Stimulated activated naive CD4-positive, alpha-beta T cell (primary cell): ENCODE results near the gene CLTCL1.
A peak's percentile ranks its signal among the peaks of the same experiment; 100 is the strongest.
"Not testable (repeated sequence)": the region's sequence is repeated elsewhere in the genome, so short reads cannot be mapped to it uniquely, and the experiment has no call there.

Experiments used
- DNase-seq, 6 experiments: peaks; one replicate each; lab custom pipeline; 2025; lab: John Stamatoyannopoulos, UW

Gene CLTCL1

DNA sequence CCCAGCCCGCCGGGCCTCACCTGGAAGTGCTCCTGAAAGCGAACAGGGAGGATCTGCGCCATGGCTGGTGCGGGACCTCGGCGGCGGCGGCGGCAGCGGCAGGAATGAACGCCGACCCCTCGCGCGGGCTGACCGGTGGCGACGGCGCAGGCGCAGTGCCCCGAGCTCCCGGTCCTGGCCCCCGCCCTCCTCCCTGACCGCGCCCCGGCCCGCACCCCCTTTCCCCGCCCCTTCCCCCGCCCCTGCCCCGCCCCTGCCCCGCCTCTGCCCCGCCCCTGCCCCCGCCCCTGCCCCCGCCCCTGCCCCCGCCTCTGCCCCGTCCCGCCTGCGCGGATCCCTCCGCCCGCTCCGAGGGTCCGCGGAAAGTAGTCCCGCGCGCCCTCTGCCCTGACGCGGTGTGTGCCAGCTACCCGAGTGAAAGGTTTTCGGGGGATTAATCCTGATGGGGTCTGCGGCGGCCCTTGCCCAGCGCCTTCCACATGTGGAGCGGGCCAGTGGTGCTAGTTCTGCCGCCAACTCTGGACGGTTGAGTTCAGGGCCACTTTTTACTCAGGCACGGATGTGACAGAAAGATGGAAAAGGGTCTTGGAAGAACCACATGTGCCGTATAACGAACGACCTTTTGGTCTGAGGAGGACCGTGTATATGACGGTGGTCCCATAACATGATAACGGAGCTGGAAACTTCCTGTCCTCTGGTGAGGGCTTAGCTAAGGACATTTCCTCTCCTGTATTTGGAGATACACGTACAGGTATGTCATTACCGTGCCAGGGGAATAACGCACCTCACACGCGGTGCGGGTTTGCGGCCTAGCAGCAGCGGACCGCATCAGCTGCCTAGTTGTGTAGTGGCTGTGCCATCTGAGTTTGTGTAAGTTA is at the start of gene CLTCL1:
TSS of gene CLTCL1 (minus strand) at position 140 of the 878 bp plus-strand sequence. CDS start at position 62, 78 bp downstream.
- peak; percentile 36 to 89 (median 71) for DNase-seq

DNA sequence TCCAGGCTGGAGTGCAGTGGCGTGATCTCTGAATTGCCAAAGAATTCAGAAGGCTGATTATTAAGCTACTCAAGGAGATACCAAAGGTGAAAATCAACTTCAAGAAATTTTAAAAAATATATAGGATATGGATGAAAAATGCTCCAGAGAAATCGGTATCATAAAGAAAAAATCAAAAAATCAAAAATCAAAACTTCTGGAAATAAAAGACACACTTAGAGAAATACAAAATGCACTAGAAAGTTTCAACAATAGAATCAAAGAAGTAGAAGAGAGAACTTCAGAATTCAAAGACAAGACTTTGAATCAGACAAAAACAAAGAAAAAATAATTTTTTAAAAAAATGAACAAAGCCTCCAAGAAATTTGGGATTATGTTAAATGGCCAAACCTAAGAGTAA is 45.6 kb upstream of the CLTCL1 start:
- DNase-seq, result no peak

DNA sequence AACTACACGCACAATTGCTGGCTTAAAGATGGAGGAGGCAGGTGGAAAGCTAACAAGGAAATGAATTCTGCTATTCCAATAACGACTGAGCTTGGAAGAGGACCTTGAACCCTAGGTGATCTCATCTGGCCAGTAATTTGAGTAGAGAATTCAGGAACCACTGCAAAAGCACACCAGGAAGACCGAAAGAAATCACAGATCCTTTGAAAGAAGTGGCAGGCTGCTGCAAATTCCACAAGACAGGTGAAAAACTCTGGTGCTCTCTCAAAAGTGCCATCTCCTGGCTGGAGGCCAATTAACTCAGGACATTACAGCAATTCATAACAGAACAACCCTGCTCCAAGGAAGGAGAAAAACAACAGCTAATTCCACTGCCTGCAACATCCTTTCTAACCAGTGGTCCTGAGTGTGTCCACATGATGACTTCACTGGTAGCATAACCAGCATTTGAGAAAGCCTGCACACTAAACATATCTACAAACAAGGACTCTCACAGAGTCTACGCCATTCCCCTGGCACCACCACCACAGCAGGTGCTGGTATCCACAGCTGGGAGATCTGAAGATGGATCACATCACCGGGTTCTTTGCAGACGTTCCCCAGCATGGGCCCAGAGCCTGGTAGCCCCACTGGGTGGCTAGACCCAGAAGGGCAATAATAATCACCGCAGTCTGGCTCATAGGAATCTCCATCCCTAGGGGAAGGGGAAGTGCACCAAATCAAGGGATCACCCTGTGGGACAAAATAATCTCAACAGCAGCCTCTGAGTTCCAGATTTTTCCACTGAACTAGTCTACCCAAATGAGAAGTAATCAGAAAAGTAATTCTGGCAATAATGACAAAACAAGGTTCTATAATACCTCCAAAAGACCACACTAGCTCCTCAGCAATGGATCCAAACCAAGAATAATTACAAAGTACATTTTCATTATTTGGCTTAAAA is 44.9 kb upstream of the CLTCL1 start:
- DNase-seq, result no peak

DNA sequence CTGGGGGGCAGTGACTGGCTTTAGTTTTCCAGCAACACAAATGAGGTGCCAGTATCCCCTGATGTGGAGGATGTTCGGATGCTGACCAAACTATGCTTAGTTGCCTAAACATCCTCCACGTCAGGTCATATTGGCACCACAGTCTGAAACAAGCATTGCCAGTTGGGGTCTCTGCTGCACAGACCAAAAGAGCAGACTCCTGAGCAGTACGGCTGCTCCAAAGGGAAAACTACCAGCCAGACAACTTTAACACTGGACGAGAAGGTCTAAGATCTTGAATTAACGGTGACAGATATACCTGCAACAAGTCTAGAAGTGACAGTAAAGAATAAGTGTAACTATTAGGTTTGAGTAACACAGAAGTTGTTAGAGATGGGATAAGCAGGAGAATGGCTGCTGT is 40.5 kb upstream of the CLTCL1 start:
- DNase-seq, result no peak

DNA sequence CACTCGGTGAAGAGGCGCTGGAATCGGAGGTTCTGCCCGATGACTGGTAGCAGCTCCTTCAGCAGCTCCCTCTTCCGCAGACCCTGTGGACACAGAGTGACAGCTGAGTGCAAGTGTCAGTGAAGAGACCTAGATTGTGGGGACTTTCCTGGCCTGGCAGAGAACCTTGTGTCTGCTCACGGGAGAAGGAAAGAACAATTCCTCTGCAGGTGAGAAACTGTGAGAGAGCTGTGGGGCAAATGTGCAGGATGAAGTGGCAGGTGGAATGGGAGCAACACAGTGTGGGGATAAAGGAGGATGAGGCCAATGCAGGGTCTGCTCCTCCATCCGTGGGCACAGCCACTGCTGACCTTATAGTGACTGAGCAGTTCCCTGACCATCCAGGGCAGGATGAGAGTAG is 40.0 kb upstream of the CLTCL1 start:
- no peak for DNase-seq

DNA sequence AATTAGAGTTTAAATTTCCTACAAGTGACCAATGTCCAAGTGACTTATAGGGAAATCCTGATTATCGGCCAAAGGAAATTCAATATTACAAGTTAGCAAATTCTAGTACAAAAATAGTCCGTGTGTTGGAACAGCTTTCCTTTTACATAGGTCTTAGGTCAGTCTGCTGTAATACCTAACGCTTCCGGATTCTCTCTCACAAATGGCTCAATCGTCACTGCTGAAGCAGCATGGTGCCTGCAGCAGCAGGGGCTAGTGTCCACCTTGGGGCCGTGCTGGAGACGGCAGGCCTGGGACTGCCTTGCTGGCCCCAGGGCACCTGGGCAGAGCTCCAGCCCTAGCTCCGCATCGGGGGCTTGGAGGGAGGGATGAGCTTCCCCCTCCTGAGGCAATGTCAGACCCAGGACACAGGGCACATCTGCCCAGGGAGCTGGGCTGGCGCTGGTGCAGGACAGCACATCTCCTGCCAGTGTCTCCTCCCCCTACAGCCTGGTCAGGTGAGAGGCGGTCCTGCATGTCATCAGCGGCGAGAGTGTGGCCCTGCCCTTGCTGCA is 39.4 kb upstream of the CLTCL1 start:
- DNase-seq, result no peak

DNA sequence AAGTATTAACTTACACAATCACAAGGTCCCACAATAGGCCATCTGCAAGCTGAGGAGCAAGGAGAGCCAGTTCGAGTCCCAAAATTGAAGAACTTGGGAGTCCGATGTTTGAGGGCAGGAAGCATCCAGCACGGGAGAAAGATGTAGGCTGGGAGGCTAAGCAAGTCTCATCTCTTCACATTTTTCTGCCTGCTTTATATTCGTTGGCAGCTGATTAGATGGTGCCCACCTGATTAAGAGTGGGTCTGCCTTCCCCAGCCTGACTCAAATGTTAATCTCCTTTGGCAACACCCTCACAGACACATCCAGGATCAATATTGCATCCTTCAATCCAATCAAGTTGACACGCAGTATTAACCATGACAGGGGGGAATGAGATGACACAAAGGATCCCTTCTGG is 38.7 kb upstream of the CLTCL1 start:
- not testable (repeated sequence) for DNase-seq

DNA sequence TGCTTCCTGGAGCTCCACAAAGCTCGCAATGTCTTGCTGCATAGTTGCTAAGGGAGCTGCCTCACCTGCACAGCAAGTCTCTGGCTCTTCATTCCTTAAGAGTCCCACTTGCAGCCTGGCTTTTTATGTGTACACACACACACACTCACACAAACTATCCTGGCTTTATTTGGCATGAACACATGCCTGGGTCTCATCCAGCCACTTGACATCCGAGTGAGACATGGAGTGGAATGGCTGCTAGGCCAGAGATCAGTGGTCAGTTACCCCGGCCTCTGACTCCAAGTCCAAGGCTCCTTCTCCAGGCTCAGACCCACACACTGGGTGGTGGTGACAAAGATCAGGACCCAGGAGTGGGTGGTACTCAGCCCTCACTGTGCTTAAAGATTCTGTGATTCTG is 37.9 kb upstream of the CLTCL1 start:
- DNase-seq, result no peak

DNA sequence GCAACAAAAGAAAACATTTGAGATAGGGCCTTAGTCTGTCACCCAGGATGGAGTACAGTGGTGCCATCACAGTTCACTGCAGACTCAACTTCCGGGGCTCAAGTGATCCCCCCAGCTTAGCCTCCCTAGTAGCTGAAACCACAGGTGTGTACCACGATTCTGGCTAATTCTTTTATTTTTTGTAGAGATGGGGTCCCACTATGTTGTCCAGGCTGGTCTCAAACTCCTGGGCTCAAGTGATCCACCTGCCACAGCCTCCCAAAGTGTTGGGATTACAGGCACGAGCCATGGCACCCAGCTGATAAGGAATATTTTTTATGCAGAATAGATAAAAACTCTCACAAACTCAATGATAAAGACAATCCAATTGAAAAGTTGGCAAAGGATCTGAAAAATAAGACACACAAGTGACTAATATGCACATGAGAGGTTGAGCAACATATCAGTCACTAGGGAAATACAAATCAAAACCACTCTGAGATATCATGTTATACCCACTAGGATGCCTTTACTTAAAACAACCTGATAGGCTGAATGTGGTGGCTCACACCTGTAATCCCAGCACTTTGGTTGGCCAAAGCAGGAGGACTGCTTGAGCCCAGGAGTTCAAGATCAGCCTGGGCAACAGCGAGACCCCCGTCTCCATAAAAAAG is 33.9 kb upstream of the CLTCL1 start:
- no peak for DNase-seq

DNA sequence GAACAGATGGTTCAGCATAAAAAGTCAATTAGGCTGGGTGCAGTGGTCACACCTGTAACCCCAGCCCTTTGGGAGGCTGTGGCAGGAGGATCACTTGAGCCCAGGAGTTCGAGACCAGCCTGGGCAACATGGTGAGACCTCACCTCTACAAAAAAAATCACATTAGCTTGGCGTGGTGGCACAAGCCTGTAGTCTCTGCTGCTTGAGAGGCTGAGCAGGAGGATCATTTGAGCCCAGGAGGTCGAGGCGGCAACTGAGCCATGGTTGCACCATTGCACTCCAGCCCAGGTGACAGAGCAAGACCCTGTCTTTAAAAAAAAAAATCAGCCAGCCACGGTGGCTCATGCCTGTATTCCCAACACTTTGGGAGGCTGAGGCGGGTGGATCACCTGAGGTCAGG is 31.9 kb upstream of the CLTCL1 start:
- DNase-seq, result not testable (repeated sequence)

DNA sequence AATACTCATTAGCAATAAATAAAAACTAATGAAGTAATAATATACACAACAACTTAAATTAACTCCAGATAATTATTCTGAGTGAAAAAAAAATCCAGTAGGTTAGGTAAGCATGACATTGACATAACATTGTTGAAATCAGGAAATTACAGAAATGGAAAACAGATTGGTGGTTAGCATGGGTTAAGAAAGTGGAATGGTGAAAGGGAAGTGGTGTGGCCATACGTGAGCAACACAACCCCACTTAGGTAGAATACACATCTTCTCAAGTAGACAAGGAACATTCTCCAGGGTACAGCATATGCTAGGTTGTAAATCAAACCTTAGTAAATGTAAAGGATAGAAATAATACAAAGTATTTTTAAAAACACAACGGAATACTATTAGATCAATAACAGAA is 30.2 kb upstream of the CLTCL1 start:
- DNase-seq, result no peak

DNA sequence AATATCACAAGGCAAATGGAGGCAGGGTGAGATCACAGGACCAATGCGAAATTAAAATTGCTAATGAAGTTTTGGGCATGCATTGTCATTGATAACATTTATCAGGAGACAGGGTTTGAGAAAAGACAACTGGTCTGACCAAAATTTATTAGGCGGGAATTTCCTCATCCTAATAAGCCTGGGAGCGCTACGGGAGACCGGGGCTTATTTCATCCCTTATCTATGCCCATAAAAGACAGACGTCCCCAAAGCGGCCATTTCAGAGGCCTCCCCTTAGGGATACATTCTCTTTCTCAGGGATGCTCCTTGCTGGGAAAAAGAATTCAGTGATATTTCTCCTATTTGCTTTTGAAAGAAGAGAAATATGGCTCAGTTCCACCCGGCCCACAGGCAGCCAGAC is 28.6 kb upstream of the CLTCL1 start:
- not testable (repeated sequence) for DNase-seq

DNA sequence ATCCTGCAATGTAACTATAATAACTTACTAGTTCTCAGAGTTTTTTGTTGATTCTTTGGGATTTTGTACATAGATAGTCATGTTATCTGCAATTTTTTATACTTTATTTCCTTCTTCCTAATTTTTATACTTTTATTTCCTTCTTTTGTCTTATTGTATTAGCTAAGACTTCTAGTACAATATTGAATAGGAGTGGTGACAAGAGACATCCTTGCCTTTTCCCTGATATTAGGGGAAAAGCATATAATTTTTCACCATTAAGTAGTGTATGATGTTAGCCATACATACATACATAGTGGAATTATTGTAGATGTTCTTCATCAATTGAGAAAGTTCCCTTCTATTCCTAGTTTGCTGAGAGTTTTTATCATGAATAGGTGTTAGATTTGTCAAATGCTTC is 27.8 kb upstream of the CLTCL1 start:
- no peak for DNase-seq

DNA sequence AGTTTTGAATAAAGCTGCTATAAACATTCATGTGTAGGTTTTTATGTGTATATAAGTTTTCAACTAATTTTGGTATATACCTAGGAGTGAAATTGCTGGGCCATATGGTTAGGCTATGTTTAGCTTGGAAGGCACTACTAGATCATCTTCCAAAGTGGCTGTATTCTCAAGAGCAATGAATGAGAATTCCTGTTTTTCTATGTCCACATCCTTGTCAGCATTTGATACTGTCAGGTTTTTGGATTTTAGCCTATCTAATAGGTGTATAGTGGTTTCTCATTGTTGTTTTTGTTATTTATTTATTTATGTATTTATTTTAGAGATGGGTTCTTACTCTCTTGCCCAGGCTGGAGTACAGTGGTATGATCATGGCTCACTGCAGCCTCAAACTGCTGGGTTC is 26.3 kb upstream of the CLTCL1 start:
- DNase-seq, result no peak

DNA sequence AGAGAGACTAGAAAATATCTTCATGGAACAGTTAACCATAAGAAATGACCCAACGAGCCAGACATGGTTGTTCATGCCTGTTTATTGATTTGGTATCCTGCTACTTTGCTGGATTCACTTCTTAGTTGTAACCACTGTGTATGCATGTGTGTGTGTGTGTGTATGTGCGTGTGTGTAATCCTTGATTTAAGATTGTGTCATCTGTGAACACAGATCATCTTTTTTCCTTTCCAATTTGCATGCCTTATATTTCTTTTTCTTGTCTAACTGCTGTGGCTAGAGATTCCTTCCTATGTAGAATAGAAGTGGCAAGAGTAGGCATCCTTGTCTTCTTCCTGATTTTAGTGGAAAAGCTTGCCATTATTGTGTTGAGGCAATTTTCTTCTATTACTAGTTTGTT is 16.4 kb upstream of the CLTCL1 start:
- no peak for DNase-seq

DNA sequence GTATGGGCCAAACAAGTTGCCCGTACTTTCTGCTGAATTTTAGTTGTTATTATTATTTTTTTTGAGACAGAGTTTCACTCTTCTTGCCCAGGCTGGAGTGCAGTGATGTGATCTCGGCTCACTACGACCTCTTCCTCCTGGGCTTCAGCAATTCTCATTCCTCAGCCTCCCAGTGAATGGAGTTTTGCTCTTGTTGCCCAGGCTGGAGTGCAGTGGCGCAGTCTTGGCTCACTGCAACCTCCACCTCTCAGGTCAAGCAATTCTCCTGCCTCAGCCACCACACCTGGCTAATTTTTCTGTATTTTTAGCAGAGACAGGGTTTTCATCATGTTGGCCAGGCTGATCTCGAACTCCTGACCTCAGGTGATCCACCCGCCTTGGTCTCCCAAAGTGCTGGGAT is 15.0 kb upstream of the CLTCL1 start:
- not testable (repeated sequence) for DNase-seq

DNA sequence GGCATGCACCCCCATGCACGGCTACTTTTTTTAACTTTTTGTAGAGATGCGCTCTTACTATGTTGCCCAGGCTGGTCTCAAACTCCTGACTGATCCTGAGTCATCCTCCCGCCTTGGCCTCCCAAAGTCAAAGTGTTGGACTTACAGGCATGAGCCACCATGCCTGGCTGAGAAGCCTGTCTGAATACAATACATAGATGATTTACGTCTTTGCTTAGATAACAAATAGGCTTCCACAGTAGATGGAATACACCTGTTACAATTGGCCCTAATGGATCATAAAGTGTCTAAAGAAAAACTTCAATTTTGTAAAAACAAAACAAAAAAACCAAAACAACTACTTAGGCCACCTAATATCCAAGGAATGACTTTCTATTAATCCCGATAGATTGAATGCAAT is 13.0 kb upstream of the CLTCL1 start:
- DNase-seq, result no peak

DNA sequence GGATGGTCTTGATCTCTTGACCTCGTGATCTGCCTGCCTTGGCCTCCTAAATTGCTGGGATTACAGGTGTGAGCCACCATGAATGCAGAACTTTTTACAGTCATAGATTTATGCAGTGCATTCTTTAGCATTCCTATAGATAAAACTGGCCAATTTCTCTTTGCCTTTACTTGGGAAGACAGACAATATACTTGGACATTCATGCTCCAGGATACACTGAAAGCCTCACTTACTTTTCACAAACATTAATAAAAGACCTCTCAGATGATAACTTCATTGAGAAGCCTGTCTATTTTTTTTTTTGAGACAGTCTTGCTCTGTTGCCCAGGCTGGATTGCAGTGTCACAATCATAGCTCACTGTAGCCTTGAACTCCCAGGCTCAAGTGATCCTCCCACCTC is 12.3 kb upstream of the CLTCL1 start:
- no peak for DNase-seq

DNA sequence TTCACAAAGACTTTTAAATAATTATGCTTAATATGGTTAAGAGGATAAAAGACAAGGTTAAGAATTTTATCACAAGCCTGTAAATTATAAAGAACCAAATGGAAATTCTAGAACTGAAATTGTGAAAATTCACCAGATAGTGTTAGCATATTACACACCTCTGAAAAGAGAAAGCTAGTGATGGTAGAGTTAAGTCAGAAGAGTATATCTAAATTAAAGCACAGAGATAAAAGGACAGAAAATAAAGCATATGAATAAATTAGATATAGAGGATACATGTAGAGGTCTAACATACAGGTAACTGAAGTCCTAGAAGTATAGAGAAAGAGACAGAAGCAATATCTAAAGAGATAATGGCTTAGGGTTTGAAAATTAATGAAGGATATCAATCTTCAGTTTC is 4.2 kb upstream of the CLTCL1 start:
- DNase-seq, result no peak

DNA sequence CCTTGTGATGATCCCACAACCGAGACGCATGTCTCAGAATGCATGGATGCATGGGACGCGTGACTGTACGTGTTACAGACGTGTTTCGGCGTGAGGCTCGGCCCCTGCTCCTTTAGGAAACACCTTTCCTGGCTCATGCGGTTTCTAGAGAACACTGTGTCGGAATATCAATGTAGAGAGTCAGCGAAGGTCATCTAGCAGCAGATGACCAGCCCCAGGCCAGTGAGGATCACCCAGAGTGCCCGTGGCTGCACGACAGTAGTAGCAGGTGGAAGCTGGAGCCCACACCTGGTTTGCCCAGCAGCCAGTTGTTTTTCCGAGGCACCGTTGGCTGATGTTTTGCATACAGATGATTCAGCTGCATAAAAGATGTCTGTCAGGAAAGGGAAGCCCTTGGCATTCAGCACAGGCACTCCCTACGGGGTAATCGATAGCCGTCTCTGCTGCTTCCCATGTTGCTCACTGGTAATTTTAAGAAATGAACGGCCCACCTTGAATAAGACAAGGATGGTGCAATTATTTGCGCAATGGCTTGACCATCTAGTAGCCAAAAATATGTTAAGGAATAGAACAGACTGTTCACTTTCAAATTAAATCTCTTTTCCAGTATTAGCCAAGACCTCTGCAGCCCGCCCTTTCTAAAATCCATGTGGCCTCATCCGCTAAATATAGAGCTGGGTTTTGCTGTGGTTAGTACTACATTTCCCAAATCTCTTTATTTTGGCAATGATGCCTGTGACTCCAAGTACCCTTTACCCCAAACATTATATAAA is 1.1 kb upstream of the CLTCL1 start:
- no peak for DNase-seq

DNA sequence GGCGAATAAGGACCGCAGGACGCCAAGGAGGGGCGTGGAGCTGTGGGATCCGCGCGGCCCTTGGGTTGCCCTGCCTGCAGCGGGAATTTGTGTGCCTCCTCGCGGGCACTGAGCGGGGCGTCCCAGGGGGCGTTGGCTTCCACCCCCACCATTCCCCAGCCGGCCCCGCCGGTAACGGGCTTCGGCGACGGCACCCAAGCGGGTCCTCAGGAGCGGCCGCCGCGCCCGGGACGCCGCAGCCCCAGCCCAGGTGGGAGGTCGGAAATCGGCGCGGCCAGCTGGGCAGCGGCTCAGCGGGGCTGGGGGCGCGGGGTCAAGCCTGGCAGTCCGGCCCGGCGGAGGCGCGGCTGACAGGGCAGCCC is 320 bp downstream of the CLTCL1 start:
- DNase-seq, result peak in 3 of 6 experiments; percentile 36 to 70 (median 45)
